ENCODE data around the gene POTEH. TPM values are rescaled to one million over a fixed set of nuclear protein-coding genes. Genes with fewer than 3 reads are reported as not detected.
"Not testable (repeated sequence)": the region's sequence is repeated elsewhere in the genome, so short reads cannot be mapped to it uniquely, and the experiment has no call there.

The POTEH gene
- total and polyA plus RNA-seq, 3 donors from 2014 or later: 2.4 to 57.6 (median 33.6) TPM

DNA sequence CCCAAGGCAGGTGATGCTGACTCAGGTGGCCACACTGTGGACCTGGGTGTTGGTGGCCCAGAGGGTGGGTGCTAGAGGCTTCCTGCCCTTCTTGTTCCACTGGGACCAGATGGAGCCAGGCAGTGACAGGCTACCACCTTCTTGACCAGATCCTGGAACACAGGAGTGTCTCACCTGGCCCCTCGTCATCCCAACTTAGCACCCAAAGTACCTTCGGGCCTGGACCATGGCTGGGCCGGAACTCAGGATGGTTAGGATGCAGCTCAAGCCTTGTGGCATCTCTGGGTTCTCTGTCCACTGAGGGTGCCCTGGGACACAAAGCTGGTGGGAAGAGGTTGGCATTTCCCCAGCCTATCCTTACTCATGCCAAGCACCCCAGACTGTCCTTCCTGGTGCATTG is 2.7 kb upstream of the POTEH start:
- H3K36me3 ChIP-seq (ENCODE audit: low read depth, missing control alignments); H3K27ac ChIP-seq; H3K9me3 ChIP-seq; DNase-seq; H3K4me1 ChIP-seq; H3K4me3 ChIP-seq; intact Hi-C loops (cut with DNase I; ENCODE audit: low total_unique reads); H3K27me3 ChIP-seq: not testable (repeated sequence)
- 67% methylated on average over 2 of the region's 3 CpGs; no CpG with 5 or more reads in 1 of the 2 donors for WGBS, 2 donors

DNA sequence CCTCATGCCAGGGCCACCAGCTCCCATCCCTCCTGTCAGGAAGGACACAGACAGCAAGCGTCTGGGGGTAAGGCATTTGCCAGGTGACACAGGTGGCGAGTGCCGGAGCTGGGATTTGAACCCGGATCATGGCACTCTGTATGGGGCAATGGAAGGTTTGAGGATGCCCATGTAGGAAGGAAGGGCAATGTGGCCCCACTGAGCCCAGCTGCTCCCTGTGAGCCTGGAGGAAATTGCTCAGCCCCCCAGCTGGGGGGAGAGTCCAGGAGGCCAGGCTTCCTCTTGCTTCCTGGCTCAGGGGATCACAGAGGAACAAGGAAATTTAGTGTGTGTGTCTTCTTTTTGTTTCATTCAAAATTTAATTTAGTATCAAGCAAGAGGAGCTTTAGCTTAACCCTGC is 2.1 kb upstream of the POTEH start:
- H3K9me3 ChIP-seq; DNase-seq; H3K36me3 ChIP-seq (ENCODE audit: low read depth, missing control alignments); H3K4me3 ChIP-seq; H3K4me1 ChIP-seq; H3K27me3 ChIP-seq; intact Hi-C loops (cut with DNase I; ENCODE audit: low total_unique reads); H3K27ac ChIP-seq: not testable (repeated sequence)
- WGBS, 2 donors: no CpG with 5 or more reads among the region's 4 CpGs

DNA sequence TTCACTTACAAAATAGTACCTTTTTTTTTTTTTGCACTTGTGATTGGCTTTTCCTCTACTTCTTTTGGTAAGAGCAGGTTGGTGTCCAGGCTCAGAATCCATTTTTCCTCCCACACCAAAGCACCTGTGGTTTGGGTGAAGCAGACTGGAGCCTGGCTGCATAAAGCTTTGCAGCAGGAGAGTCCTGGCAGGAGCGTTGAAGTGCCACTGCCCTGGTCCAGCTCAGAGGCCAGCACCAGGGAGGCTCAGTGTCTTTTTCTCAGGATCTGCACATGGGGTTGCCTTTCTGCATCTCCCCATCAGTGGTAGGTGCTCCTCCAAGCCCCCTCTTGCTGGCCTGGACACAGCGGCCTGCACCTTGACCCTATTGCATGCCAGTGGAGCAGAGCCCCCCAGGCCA is 1.7 kb upstream of the POTEH start:
- H3K4me3 ChIP-seq; H3K36me3 ChIP-seq (ENCODE audit: low read depth, missing control alignments); H3K4me1 ChIP-seq; DNase-seq; intact Hi-C loops (cut with DNase I; ENCODE audit: low total_unique reads); H3K27me3 ChIP-seq; H3K27ac ChIP-seq; H3K9me3 ChIP-seq: not testable (repeated sequence)
- no CpG with 5 or more reads among the region's 2 CpGs for WGBS, 2 donors

DNA sequence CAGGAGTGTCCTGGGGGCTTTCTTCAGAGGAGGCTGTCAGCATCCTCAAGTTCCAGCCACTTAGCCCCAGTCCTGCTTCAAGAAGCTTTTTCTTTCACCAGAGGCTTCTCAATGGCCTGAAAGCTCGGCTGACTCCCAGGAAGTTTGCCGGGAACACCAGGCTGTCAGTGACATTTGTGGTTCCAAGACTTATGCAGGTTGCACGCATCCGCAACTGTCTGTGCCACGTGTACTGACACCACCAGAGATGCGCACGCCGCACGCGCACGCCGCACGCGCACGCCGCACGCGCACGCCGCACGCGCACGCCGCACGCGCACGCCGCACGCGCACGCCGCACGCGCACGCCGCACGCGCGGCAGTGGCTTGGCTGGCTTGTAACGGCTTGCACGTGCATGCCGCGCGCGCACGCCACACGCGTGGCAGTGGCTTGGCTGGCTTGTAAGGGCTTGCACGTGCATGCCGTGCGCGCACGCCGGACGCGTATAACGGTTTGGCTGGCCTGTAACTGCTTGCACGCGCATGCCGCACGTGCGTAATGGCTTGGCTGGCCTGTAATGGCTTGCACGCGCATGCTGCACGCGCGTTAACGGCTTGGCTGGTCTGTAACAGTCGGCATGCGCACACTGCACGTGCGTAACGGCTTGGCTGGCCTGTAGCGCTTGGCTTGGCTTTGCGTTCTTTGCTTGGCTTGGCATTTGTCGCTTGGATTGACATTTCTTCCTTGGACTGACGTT is 646 bp upstream of the POTEH start:
- WGBS, 2 donors: 76 to 77% methylated on average over 44 to 59 of the region's 77 CpGs
- H3K27me3 ChIP-seq; H3K27ac ChIP-seq; H3K4me1 ChIP-seq; intact Hi-C loops (cut with DNase I; ENCODE audit: low total_unique reads); H3K9me3 ChIP-seq; H3K36me3 ChIP-seq (ENCODE audit: low read depth, missing control alignments); H3K4me3 ChIP-seq: not testable (repeated sequence)
- peak; percentile 22 for DNase-seq

DNA sequence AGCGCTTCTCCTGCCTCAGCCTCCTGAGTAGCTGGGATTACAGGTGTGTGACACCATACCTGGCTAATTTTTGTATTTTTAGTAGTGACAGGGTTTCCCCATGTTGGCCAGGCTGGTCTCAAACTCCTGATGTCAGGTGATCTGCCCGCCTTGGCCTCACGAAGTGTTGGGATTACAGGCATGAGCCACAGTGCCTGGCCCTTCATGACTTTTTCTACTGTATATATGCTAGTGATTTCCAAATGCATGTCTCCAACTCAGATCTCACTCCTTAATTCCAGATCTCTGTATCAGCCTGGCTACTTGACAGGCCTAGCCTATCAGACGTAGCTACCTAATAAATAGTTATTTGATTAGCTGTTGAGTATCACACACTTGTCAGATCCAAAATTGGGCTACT is 23.8 kb downstream of the POTEH start:
- WGBS, 2 donors: 82 to 90% methylated on average over 3 to 4 of the region's 4 CpGs
- intact Hi-C loops (cut with DNase I; ENCODE audit: low total_unique reads): not testable (repeated sequence)

DNA sequence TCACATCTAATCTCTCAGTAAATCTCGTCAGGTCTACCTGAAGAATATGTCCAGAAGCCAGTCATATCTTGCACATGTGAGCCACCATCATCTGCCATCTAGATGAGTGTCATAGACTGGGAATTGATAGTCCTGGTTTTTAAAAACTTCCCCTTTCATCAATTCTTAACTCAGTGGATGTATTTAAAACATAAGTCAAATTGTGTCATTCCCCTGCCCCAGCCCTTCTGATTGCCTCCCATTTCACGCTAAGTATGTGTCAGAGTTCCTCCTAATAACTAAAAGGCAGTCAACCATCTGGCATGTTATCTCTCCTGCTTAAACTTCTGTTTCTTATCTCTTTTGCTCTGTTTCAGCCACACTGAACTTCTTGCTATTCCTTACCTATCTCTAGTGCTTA is 24.3 kb downstream of the POTEH start:
- H3K4me3 ChIP-seq; H3K36me3 ChIP-seq (ENCODE audit: low read depth, missing control alignments); H3K27ac ChIP-seq; DNase-seq; H3K4me1 ChIP-seq; intact Hi-C loops (cut with DNase I; ENCODE audit: low total_unique reads); H3K9me3 ChIP-seq; H3K27me3 ChIP-seq: not testable (repeated sequence)
- WGBS, 2 donors: 40 to 44% methylated on average over 1 to 2 of the region's 2 CpGs

More for the DNA sequence above, 23.8 kb downstream of the POTEH start:
- H3K9me3 ChIP-seq; H3K27me3 ChIP-seq; H3K4me3 ChIP-seq; DNase-seq; H3K36me3 ChIP-seq (ENCODE audit: low read depth, missing control alignments); H3K27ac ChIP-seq; H3K4me1 ChIP-seq: not testable (repeated sequence)

DNA sequence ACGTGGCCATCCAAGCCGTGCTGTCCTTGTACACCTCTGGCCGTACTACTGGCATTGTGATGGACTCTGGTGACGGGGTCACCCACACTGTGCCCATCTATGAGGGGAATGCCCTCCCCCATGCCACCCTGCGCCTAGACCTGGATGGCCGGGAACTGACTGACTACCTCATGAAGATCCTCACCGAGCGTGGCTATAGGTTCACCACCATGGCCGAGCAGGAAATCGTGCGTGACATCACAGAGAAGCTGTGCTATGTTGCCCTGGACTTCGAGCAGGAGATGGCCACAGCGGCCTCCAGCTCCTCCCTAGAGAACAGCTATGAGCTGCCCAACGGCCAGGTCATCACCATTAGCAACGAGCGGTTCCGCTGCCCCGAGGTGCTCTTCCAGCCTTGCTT is 32.1 kb downstream of the POTEH start:
- H3K36me3 ChIP-seq (ENCODE audit: low read depth, missing control alignments); H3K4me3 ChIP-seq; H3K9me3 ChIP-seq; H3K4me1 ChIP-seq; DNase-seq; intact Hi-C loops (cut with DNase I; ENCODE audit: low total_unique reads); H3K27me3 ChIP-seq; H3K27ac ChIP-seq: not testable (repeated sequence)
- WGBS, 2 donors: 86% methylated on average over 8 of the region's 18 CpGs; no CpG with 5 or more reads in 1 of the 2 donors

DNA sequence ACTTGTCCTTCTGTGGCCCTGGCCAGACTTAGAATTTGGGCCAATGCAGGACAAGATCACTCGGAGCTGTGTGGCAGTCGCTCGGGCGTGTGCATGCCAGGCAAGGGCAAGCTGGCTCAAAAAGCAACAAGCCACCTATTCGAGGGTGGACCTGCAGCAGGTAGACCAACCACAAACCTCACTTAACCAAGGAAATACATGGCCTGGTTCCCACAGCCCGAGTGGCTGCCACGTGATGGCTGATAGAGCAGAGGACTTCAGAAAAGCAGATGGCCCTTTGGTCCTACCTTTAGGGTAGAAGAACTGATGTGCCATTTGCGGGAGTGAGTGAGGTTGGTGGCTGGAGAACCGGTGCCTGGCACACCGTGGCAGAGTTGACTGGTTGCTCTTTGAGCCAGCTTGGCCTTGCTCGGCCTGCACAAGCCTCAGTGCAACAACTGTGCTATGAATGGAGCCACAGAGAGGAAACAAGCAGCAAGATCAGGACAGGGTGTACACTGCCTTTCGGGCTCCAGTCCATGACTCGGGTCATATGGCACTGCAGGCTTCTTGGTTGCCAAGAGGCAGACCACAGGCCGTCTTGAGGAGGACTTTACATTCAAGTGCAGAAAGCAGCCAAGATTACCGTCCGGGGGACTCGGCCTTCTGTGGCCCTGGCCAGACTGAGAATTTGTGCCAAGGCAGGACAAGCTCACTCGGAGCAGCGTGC is 39.5 kb downstream of the POTEH start:
- H3K4me3 ChIP-seq; H3K9me3 ChIP-seq; H3K27me3 ChIP-seq; H3K4me1 ChIP-seq; H3K27ac ChIP-seq; H3K36me3 ChIP-seq (ENCODE audit: low read depth, missing control alignments); intact Hi-C loops (cut with DNase I; ENCODE audit: low total_unique reads); DNase-seq: not testable (repeated sequence)
- WGBS, 2 donors: 64% methylated on average over 6 to 9 of the region's 19 CpGs

DNA sequence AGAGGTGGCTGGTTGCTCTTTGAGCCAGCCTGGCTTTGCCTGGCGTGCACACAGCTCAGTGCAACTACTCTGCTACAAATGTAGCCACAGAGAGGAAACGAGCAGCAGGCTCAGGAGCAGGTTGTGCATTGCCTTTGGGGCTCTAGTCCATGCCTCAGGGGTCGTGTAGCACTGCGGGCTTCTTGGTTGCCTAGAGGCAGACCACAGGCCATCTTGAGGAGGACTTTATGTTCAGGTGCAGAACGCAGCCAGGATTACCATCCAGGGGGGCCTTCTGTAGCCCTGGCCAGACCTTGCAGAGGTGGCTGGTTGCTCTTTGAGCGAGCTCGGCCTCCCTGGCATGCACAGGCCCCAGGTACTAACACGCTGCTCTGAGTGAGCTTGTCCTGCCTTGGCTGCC is 41.2 kb downstream of the POTEH start:
- H3K36me3 ChIP-seq (ENCODE audit: low read depth, missing control alignments); DNase-seq; H3K27ac ChIP-seq; intact Hi-C loops (cut with DNase I; ENCODE audit: low total_unique reads); H3K27me3 ChIP-seq; H3K9me3 ChIP-seq; H3K4me1 ChIP-seq; H3K4me3 ChIP-seq: not testable (repeated sequence)
- 58% methylated on average over 2 of the region's 8 CpGs; no CpG with 5 or more reads in 1 of the 2 donors for WGBS, 2 donors

DNA sequence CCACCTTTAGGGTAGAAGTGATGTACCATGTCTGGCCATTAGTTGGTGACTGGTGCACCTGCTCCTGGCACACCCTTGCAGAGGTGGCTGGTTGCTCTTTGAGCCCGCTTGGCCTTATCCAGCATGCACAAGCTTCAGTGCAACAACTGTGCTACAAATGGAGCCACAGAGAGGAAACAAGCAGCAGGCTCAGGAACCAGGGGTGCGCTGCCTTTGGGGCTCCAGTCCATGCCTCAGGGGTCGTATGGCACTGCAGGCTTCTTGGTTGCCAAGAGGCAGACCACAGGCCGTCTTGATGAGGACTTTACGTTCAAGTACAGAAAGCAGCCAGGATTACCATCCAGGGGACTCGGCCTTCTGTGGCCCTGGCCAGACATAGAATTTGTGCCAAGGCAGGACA is 44.6 kb downstream of the POTEH start:
- DNase-seq; H3K27ac ChIP-seq; H3K9me3 ChIP-seq; H3K4me1 ChIP-seq; H3K36me3 ChIP-seq (ENCODE audit: low read depth, missing control alignments); H3K27me3 ChIP-seq; intact Hi-C loops (cut with DNase I; ENCODE audit: low total_unique reads); H3K4me3 ChIP-seq: not testable (repeated sequence)
- WGBS, 2 donors: 69% methylated on average over 5 of the region's 6 CpGs; no CpG with 5 or more reads in 1 of the 2 donors

DNA sequence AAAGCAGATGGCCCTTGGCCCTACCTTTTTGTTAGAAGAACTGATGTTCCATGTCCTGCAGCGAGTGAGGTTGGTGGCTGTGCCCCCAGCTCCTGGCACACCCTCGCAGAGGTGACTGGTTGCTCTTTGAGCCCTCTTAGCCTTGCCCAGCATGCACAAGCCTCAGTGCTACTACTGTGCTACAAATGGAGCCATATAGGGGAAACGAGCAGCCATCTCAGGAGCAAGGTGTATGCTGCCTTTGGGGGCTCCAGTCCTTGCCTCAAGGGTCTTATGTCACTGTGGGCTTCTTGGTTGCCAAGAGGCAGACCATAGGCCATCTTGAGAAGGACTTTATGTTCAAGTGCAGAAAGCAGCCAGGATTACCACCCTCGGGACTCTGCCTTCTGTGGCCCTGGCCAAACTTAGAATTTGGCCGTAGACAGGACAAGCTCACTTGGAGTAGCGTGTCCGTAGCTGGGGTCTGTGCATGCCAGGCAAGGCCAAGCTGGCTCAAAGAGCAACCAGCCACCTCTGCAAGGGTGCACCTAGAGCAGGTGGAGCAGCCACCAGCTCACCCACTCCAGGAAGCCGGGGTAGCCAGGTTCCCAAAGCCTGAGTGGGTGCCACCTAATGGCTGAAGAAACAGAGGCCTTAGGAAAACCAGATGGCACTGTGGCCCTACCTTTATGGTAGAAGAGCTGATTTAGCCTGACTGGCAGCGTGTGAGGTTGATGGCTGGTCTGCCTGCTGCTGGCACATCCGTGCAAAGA is 48.5 kb downstream of the POTEH start:
- intact Hi-C loops (cut with DNase I; ENCODE audit: low total_unique reads); H3K4me1 ChIP-seq; H3K27ac ChIP-seq; DNase-seq; H3K4me3 ChIP-seq; H3K36me3 ChIP-seq (ENCODE audit: low read depth, missing control alignments); H3K27me3 ChIP-seq; H3K9me3 ChIP-seq: not testable (repeated sequence)
- WGBS, 2 donors: 82% methylated on average over 5 of the region's 10 CpGs; no CpG with 5 or more reads in 1 of the 2 donors
